Neural cell (in vitro differentiated cells): ENCODE measurements around the gene IL31. TPM values are rescaled to one million over a fixed set of nuclear protein-coding genes. Genes with fewer than 3 reads are reported as not detected.

Experiments
- H2AFZ ChIP-seq: fragments of 200-600, 300-800 bp; sonication (generic), shearing (Covaris generic); 2 replicates; pipeline ENCODE4 v1.6.0; 2014; ENCODE audit warnings: low read depth, mild to moderate bottlenecking, antibody characterized with exemption, low read length, moderate library complexity
- H3F3A ChIP-seq: fragments of 200-600 bp; shearing (Covaris generic); 2 replicates; pipeline ENCODE4 v1.6.1; 2016; ENCODE audit warnings: mild to moderate bottlenecking, moderate library complexity, mixed read lengths, antibody characterized with exemption, low read length; ENCODE audit not compliant: insufficient read depth, poor library complexity, severe bottlenecking
- H3K27ac ChIP-seq: fragments of 200-600, 300-800 bp; sonication (generic), shearing (Covaris generic); 2 replicates; pipeline ENCODE4 v1.5.1; 2014; ENCODE audit warnings: mild to moderate bottlenecking, low read length, moderate library complexity
- H3K27me3 ChIP-seq: fragments of 300-800, 200-600 bp; sonication (generic), shearing (Covaris generic); 2 replicates; pipeline ENCODE4 v1.6.0; 2014; ENCODE audit warnings: mild to moderate bottlenecking, low read depth, low read length, moderate library complexity; ENCODE audit not compliant: insufficient read depth
- H3K36me3 ChIP-seq: fragments of 300-800, 200-600 bp; sonication (generic), shearing (Covaris generic); 2 replicates; pipeline ENCODE4 v1.5.1; 2014; ENCODE audit warnings: mild to moderate bottlenecking, antibody characterized with exemption, low read length, moderate library complexity; ENCODE audit not compliant: insufficient read depth
- H3K4me2 ChIP-seq: fragments of 300-800, 200-600 bp; sonication (generic), shearing (Covaris generic); 2 replicates; pipeline ENCODE4 v1.6.0; 2014; ENCODE audit warnings: mild to moderate bottlenecking, low read length
- H3K4me3 ChIP-seq: fragments of 300-800, 200-600 bp; sonication (generic), shearing (Covaris generic); 2 replicates; pipeline ENCODE4 v1.5.1; 2014; ENCODE audit warnings: mild to moderate bottlenecking, low read length, moderate library complexity
- H3K79me2 ChIP-seq: fragments of 200-600 bp; shearing (Covaris generic); replicated peaks from 2 replicates; pipeline ENCODE4 v1.6.0; 2014; ENCODE audit warnings: mild to moderate bottlenecking, low read length, moderate library complexity; ENCODE audit not compliant: insufficient read depth
- H3K9ac ChIP-seq: fragments of 300-800, 200-600 bp; sonication (generic), shearing (Covaris generic); 2 replicates; pipeline ENCODE4 v1.6.1; 2016; ENCODE audit warnings: mild to moderate bottlenecking, low read length, mixed read lengths
- H3K9me2 ChIP-seq: fragments of 200-600 bp; shearing (Covaris generic); 2 replicates; pipeline ENCODE4 v1.6.1; 2016; ENCODE audit warnings: mild to moderate bottlenecking, low read length, mixed read lengths; ENCODE audit not compliant: insufficient read depth
- H3K9me3 ChIP-seq: fragments of 200-600, 300-800 bp; sonication (generic), shearing (Covaris generic); 2 replicates; pipeline ENCODE4 v1.6.1; 2016; ENCODE audit warnings: mild to moderate bottlenecking, mixed run types, low read length, moderate library complexity, mixed read lengths
- H4K20me1 ChIP-seq: fragments of 200-600 bp; shearing (Covaris generic); 2 replicates; pipeline ENCODE4 v1.6.1; 2016; ENCODE audit warnings: mild to moderate bottlenecking, mixed run types; ENCODE audit not compliant: insufficient read depth
- CTCF ChIP-seq: fragments of 450-650 bp; IDR thresholded peaks from 2 replicates; pipeline ENCODE4 v1.5.1; 2014; ENCODE audit warnings: antibody characterized with exemption, mild to moderate bottlenecking, moderate library complexity; ENCODE audit not compliant: poor library complexity, severe bottlenecking
- EP300 ChIP-seq: fragments of 450-650 bp; conservative IDR thresholded peaks from 2 replicates; pipeline ENCODE4 v1.6.1; 2014; ENCODE audit warnings: antibody characterized with exemption, mild to moderate bottlenecking, moderate library complexity; ENCODE audit not compliant: poor library complexity, severe bottlenecking
- EZH2 ChIP-seq: fragments of 200-600, 300-800 bp; shearing (Covaris generic), sonication (generic); IDR thresholded peaks from 2 replicates; pipeline ENCODE4 v1.6.1; 2014; ENCODE audit warnings: antibody characterized with exemption, low read length, borderline replicate concordance, mild to moderate bottlenecking; ENCODE audit not compliant: insufficient read depth, poor library complexity, severe bottlenecking
- MXI1 ChIP-seq: fragments of 450-650 bp; conservative IDR thresholded peaks from 2 replicates; pipeline ENCODE4 v1.6.1; 2014; ENCODE audit warnings: antibody characterized with exemption, mild to moderate bottlenecking; ENCODE audit not compliant: poor library complexity, severe bottlenecking
- POLR2AphosphoS5 ChIP-seq: IDR thresholded peaks from 2 replicates; pipeline ENCODE4 v1.6.1; 2012
- RAD21 ChIP-seq: fragments of 450-650 bp; conservative IDR thresholded peaks from 2 replicates; pipeline ENCODE4 v1.6.1; 2014; ENCODE audit warnings: antibody characterized with exemption, mild to moderate bottlenecking, moderate library complexity
- REST ChIP-seq: IDR thresholded peaks from 2 replicates; pipeline ENCODE4 v1.6.1; 2012; ENCODE audit warnings: borderline replicate concordance
- SMC3 ChIP-seq: fragments of 450-650 bp; conservative IDR thresholded peaks from 2 replicates; pipeline ENCODE4 v1.6.1; 2014; ENCODE audit warnings: antibody characterized with exemption, mild to moderate bottlenecking, moderate library complexity; ENCODE audit not compliant: poor library complexity
- TAF1 ChIP-seq: IDR thresholded peaks from 2 replicates; pipeline ENCODE4 v1.6.1; 2012; ENCODE audit warnings: low read depth
- polyA plus RNA-seq: library from polyadenylated mRNA; depleted of rRNA; stranded (reverse); fragments of >200 nt; gene quantifications from 2 replicates; pipeline ENCODE4 v1.2.3, GENCODE V29; 2014

IL31 gene
- polyA plus RNA-seq, 1 donor from 2014 or later: not detected

- no peaks in the 10 kb centered on the region for H3K27me3 ChIP-seq
- no peak overlapping the region for H3K27ac ChIP-seq
- H3K4me2 ChIP-seq: no peak overlapping the region
- H2AFZ ChIP-seq: no peak overlapping the region
- no peak overlapping the region for H3K4me3 ChIP-seq
- H4K20me1 ChIP-seq: no peaks in the 10 kb centered on the region
- H3K9me2 ChIP-seq: no peaks in the 10 kb centered on the region
- H3K79me2 ChIP-seq: no peaks in the 10 kb centered on the region
- TF ChIP-seq TAF1 (no peak), EZH2 (no peak), CTCF (no peak), REST (no peak), RAD21 (no peak), POLR2AphosphoS5 (no peak), MXI1 (no peak), EP300 (no peak), SMC3 (no peak)
- no peaks in the 10 kb centered on the region for H3K9me3 ChIP-seq
- H3F3A ChIP-seq: no peaks in the 10 kb centered on the region
- no peaks in the 10 kb centered on the region for H3K36me3 ChIP-seq
- no peak overlapping the region for H3K9ac ChIP-seq
These were observed 7.3 kb downstream of the IL31 start for GRCh38 chr12:122166422-122167349.

GRCh38 chr12:122162976-122163375, 11.0 kb downstream of the IL31 start:
- H3F3A ChIP-seq: no peaks in the 10 kb centered on the region
- no peaks in the 10 kb centered on the region for H3K9me3 ChIP-seq
- no peak overlapping the region for H3K4me2 ChIP-seq
- no peaks in the 10 kb centered on the region for H3K27me3 ChIP-seq
- H3K9me2 ChIP-seq: no peaks in the 10 kb centered on the region
- no peaks in the 10 kb centered on the region for H3K36me3 ChIP-seq
- TF ChIP-seq CTCF: no peak
- TF ChIP-seq EP300: no peak
- no peak for TF ChIP-seq RAD21
- TF ChIP-seq REST: no peak
- TF ChIP-seq TAF1: no peak
- no peak for TF ChIP-seq EZH2
- TF ChIP-seq SMC3: no peak
- no peak for TF ChIP-seq POLR2AphosphoS5
- no peak for TF ChIP-seq MXI1
- no peak overlapping the region for H2AFZ ChIP-seq
- H3K79me2 ChIP-seq: no peaks in the 10 kb centered on the region
- H3K9ac ChIP-seq: no peak overlapping the region
- no peak overlapping the region for H3K27ac ChIP-seq
- H3K4me3 ChIP-seq: no peak overlapping the region
- H4K20me1 ChIP-seq: no peaks in the 10 kb centered on the region
